OCI-LY3 (cell line): ENCODE results near the gene WDR27.

Experiments
- H2AFZ ChIP-seq: fragments of 200-600, 300-600 bp; shearing (Covaris generic); 2 replicates; pipeline ENCODE4 v1.6.0; 2014; ENCODE audit warnings: antibody characterized with exemption, low read depth, low read length
- H3K27ac ChIP-seq: fragments of 200-600, 300-600 bp; sonication (generic); 2 replicates; pipeline ENCODE4 v1.5.1; 2014; ENCODE audit warnings: mild to moderate bottlenecking, low read length, moderate library complexity, mixed read lengths
- H3K27me3 ChIP-seq: fragments of 200-600, 300-600 bp; sonication (generic); 2 replicates; pipeline ENCODE4 v1.6.1; 2014; ENCODE audit warnings: low read depth, low read length, mixed read lengths
- H3K36me3 ChIP-seq: fragments of 200-600, 300-600 bp; sonication (generic); replicated peaks from 2 replicates; pipeline ENCODE3; 2014; ENCODE audit warnings: low read depth, low read length, mixed read lengths
- H3K4me1 ChIP-seq: fragments of 300-600, 200-600 bp; sonication (generic); 2 replicates; pipeline ENCODE4 v1.6.1; 2014; ENCODE audit warnings: low read length, mixed read lengths
- H3K4me2 ChIP-seq: fragments of 200-600, 300-600 bp; sonication (generic); 2 replicates; pipeline ENCODE4 v1.6.1; 2014; ENCODE audit warnings: low read length, mixed read lengths
- H3K4me3 ChIP-seq: fragments of 300-600, 200-600 bp; sonication (generic); 2 replicates; pipeline ENCODE4 v1.5.1; 2014; ENCODE audit warnings: antibody characterized with exemption, mild to moderate bottlenecking, low read length, moderate library complexity
- H3K79me2 ChIP-seq: fragments of 300-600, 200-600 bp; shearing (Covaris generic); 2 replicates; pipeline ENCODE4 v1.6.1; 2014; ENCODE audit warnings: mild to moderate bottlenecking, low read length, mixed read lengths
- H3K9ac ChIP-seq: fragments of 300-600, 200-600 bp; shearing (Covaris generic); 2 replicates; pipeline ENCODE4 v1.6.0; 2014; ENCODE audit warnings: mild to moderate bottlenecking, low read length, moderate library complexity
- H3K9me3 ChIP-seq: fragments of 200-600, 300-600 bp; shearing (Covaris generic); 2 replicates; pipeline ENCODE4 v1.6.1; 2014; ENCODE audit warnings: low read length, mixed read lengths; ENCODE audit not compliant: insufficient read depth
- H4K20me1 ChIP-seq: fragments of 200-600, 300-600 bp; sonication (generic); 2 replicates; pipeline ENCODE4 v1.6.1; 2016; ENCODE audit warnings: low read length, mixed read lengths; ENCODE audit not compliant: insufficient read depth
- EZH2phosphoT487 ChIP-seq: fragments of 200-600 bp; shearing (Covaris generic); IDR thresholded peaks from 2 replicates; pipeline ENCODE4 v1.6.1; 2018; ENCODE audit warnings: antibody characterized with exemption, mixed run types, low read depth
- TF ChIP-seq, protein P1 (sequence below): fragments of 200-600, 300-600 bp; sonication (generic); IDR thresholded peaks from 2 replicates; pipeline ENCODE4 v1.5.1; 2014; ENCODE audit warnings: antibody characterized with exemption, low read length, low read depth

The WDR27 gene

DNA sequence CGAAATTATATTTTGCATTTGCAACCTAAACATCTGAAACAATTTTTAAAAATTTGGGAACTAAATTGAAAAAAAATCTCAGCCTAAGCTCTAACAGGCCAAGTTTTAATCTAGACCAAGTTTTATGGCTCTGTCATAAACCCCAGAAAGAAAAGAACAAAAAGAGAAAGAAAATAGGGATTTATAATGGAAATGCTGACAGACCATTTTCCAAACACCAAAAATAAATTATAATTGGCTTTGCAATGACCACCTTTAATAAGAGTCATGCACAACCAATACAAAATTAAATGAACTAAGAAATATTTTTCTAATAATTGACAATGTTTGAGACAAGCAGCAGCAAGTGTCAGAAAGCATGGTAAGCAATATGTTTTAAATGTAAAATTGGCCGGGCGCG is 72.6 kb downstream of the WDR27 start:
- no peaks in the 10 kb centered on the region for H3K36me3 ChIP-seq
- H3K4me2 ChIP-seq, result no peak overlapping the region
- H2AFZ ChIP-seq, result no peak overlapping the region
- TF ChIP-seq, protein P1, sequence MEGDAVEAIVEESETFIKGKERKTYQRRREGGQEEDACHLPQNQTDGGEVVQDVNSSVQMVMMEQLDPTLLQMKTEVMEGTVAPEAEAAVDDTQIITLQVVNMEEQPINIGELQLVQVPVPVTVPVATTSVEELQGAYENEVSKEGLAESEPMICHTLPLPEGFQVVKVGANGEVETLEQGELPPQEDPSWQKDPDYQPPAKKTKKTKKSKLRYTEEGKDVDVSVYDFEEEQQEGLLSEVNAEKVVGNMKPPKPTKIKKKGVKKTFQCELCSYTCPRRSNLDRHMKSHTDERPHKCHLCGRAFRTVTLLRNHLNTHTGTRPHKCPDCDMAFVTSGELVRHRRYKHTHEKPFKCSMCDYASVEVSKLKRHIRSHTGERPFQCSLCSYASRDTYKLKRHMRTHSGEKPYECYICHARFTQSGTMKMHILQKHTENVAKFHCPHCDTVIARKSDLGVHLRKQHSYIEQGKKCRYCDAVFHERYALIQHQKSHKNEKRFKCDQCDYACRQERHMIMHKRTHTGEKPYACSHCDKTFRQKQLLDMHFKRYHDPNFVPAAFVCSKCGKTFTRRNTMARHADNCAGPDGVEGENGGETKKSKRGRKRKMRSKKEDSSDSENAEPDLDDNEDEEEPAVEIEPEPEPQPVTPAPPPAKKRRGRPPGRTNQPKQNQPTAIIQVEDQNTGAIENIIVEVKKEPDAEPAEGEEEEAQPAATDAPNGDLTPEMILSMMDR, result no peak
- no peak for TF ChIP-seq EZH2phosphoT487
- H3K9me3 ChIP-seq, result no peaks in the 10 kb centered on the region
- no peak overlapping the region for H3K4me3 ChIP-seq
- no peaks in the 10 kb centered on the region for H4K20me1 ChIP-seq
- H3K4me1 ChIP-seq, result no peaks in the 10 kb centered on the region
- H3K79me2 ChIP-seq, result no peaks in the 10 kb centered on the region
- no peak overlapping the region for H3K27ac ChIP-seq
- no peaks in the 10 kb centered on the region for H3K27me3 ChIP-seq
- no peak overlapping the region for H3K9ac ChIP-seq

DNA sequence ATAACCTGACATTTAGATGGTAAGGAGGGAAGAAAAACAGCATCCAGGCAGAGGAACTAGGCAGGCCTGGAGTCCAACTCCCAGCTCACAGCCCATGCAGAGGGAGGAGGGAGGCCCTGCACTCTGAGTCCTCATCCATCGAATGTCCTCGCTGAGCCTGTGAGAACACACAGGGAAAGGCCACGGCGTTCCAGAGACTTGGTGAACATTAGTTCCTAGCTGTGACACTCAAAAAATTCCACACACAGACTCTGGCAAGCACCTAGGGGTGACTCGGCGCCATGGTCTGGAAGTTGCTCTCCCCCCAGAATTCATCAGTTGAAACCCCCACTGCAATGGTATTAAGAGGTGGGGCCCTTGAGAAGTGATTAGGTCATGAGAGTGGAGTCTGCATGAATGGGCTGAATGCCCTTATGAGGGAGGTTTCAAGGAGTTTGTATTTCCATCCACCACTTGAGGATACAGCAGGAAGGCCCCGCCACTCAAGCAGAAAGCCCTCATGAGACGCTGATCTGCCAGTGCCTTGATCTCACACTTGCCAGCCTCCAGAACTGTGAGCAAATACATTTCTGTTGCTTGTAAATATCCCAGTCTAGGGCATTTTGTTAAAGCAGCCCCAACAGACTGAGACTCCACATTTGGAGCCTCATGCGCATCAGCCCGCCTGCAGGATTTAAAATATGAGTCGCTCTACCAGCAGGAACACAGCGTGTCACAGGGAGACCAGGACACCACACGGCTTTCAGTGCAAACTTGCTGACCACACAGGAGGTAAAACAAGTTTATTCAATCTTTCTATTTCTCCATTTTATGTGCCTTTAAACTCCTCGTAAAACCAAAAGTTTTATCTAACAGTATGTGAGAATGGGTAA is 73.9 kb downstream of the WDR27 start:
- H3K36me3 ChIP-seq, result no peaks in the 10 kb centered on the region
- no peak for TF ChIP-seq EZH2phosphoT487
- TF ChIP-seq, protein P1, result no peak
- H3K79me2 ChIP-seq, result no peaks in the 10 kb centered on the region
- no peak overlapping the region for H2AFZ ChIP-seq
- H3K9me3 ChIP-seq, result no peaks in the 10 kb centered on the region
- H4K20me1 ChIP-seq, result no peaks in the 10 kb centered on the region
- no peak overlapping the region for H3K4me3 ChIP-seq
- H3K9ac ChIP-seq, result no peak overlapping the region
- H3K27ac ChIP-seq, result no peak overlapping the region
- H3K27me3 ChIP-seq, result no peaks in the 10 kb centered on the region
- no peaks in the 10 kb centered on the region for H3K4me1 ChIP-seq
- H3K4me2 ChIP-seq, result no peak overlapping the region

DNA sequence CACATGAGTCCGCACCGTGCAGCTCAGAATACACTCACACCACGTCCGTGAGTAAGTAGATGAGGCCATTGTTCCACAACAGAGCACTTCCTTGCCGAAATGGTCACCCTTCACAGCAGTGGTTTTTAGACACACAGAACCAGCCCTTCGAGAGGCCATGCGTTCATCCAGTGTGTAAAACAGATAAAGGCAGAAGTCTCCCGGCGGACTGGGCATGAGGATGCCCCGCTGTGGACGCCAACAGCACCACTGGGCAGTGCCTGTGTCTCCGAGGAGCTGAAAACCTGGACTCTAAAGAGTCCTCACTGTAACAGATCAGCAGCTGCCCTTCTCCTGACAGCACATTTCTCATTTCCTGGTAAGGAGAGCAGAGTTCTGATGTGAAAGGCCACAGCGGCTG is 75.2 kb downstream of the WDR27 start:
- Histone ChIP-seq H3K4me2 (no peak overlapping the region), H3K27me3 (no peaks in the 10 kb centered on the region), H3K4me1 (no peaks in the 10 kb centered on the region), H3K79me2 (no peaks in the 10 kb centered on the region), H3K4me3 (no peak overlapping the region), H3K9me3 (no peaks in the 10 kb centered on the region), H3K36me3 (no peaks in the 10 kb centered on the region), H3K27ac (no peak overlapping the region), H3K9ac (no peak overlapping the region), H4K20me1 (no peaks in the 10 kb centered on the region), H2AFZ (no peak overlapping the region)
- TF ChIP-seq EZH2phosphoT487, result no peak
- TF ChIP-seq, protein P1, result no peak

DNA sequence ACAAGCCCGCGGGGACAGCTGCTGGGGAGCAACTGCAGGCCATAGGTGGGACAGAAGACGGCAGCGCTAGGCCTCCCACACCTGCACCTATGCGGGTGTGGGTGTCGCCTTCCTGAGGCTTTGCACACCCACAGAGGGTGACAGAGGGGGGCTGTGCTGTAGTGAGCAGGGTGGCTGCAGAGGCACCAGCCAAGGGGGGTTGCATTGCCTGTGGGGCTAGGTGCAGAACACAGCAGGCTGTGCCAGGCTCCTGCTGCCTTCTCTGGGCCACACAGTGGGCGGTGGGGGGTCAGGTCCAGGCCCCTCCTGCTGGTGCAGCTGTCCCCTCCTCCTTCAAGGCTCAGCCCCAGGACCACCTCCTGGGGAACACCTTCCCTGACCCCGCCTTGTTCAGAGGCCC is 75.7 kb downstream of the WDR27 start:
- Histone ChIP-seq H3K79me2 (no peaks in the 10 kb centered on the region), H2AFZ (no peak overlapping the region), H3K4me3 (no peak overlapping the region), H4K20me1 (no peaks in the 10 kb centered on the region), H3K27me3 (no peaks in the 10 kb centered on the region), H3K9me3 (no peaks in the 10 kb centered on the region), H3K4me1 (no peaks in the 10 kb centered on the region), H3K36me3 (no peaks in the 10 kb centered on the region), H3K27ac (no peak overlapping the region), H3K9ac (no peak overlapping the region), H3K4me2 (no peak overlapping the region)
- TF ChIP-seq, protein P1, result no peak
- TF ChIP-seq EZH2phosphoT487, result no peak
